HUES48 (cell line): ENCODE data around the gene CSF1.

Experiments
- H3K27ac ChIP-seq: one replicate; pipeline ENCODE4 v1.7.0; 2013; ENCODE audit warnings: low read depth, low read length, inconsistent platforms
- H3K27me3 ChIP-seq: 2 replicates; pipeline ENCODE4 v1.6.1; 2013; ENCODE audit warnings: mild to moderate bottlenecking, low read length; ENCODE audit not compliant: control insufficient read depth, insufficient read depth
- H3K36me3 ChIP-seq: 2 replicates; pipeline ENCODE4 v1.6.1; 2013; ENCODE audit warnings: low read length; ENCODE audit not compliant: control insufficient read depth, insufficient read depth
- H3K4me1 ChIP-seq: 2 replicates; pipeline ENCODE4 v1.6.1; 2013; ENCODE audit warnings: mild to moderate bottlenecking, low read length; ENCODE audit not compliant: control insufficient read depth, insufficient read depth
- H3K4me3 ChIP-seq: 2 replicates; pipeline ENCODE4 v1.5.1; 2013; ENCODE audit warnings: mild to moderate bottlenecking, low read depth, low read length
- H3K9ac ChIP-seq: 2 replicates; pipeline ENCODE4 v1.6.1; 2013; ENCODE audit warnings: mild to moderate bottlenecking, low read depth, low read length, moderate library complexity
- H3K9me3 ChIP-seq: 2 replicates; pipeline ENCODE4 v1.6.1; 2013; ENCODE audit warnings: low read length; ENCODE audit not compliant: control insufficient read depth, insufficient read depth

The CSF1 gene

DNA sequence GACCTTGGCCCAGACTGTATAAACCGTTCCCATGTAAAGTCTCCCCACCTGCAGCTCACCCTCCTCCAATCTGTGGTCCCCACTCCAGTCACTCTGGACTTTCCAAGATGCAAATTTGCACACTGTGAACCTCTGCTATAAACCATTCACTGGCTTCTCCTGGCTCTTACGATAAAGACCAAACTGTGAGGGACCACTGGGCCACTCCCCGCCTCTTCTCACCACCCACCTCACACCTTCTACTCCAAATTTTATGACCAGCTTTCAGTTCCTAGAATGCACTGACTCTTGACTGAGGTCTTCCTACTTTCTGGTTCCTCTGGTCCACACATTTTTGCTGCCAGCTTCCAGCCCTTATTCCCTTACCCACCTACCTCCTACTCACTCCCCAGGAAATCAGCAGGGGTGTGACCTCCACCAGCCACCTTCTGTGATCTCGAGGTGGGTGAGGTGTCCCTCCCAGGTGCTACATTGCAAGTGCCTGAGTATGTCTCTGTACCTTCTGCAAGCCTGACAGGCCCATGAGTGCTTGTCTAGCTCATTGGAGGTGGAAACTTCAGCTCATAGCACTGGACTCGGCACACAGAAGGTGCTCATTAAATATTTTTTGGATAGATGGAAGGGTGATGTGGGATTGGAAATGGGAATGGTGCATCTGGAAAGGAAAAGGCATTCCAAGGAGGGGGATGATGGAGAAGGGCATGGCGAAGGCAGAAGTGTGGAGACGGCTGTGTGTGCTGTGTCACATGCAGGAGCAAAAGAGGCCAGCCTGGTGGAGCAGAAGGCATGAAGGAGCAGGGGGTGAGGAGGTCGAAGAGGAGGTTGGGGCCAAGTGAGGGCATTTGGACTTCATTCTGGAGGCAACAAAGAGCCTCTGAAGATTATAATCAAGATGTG lies 15.6 kb upstream of the CSF1 start:
- Histone ChIP-seq H3K27ac (no peak overlapping the region), H3K9me3 (no peaks in the 10 kb centered on the region), H3K36me3 (no peaks in the 10 kb centered on the region), H3K27me3 (no peaks in the 10 kb centered on the region), H3K9ac (no peak overlapping the region), H3K4me1 (peaks cover 6% of the 10 kb centered on the region; the same call in 1 of the 2 replicates), H3K4me3 (no peak overlapping the region)

DNA sequence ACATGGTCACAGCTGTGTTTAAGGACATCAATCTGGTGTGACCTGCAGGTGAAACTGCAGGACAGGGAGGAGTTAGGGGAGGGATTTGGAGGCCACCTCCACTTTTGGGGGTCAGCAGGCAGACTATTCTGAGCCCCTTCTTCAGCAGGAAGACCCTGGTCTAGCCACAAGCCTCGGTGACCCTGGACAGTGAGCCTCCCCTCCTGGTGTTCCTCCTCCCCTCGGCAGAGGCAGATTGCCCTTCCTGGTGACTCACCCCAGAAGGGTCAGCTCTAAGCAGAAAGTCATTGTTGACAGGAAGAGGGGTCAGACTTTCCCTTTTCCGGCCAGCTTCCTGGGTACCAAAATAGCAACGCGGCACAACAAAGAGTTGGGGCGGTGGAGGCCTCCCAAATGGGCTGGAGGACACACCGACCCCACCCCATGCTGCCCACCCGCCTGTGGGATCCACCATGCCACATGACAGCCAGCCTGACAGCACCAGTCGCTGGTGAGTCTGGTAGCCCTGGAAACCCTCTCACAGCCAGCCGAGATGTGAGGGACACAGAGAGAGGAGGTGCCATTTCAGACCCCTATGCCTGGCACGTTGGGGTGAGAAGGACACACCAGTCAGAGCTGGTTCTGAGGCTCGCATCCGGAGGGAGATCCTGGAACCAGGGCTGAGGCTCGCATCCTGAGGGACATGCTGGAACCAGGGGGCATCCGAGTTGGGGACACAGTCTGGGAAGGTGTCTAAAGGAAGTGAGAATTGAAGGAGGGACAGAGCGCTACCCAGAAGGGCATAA lies 14.7 kb upstream of the CSF1 start:
- Histone ChIP-seq H3K27me3 (no peaks in the 10 kb centered on the region), H3K4me3 (no peak overlapping the region), H3K9ac (no peak overlapping the region), H3K36me3 (no peaks in the 10 kb centered on the region), H3K9me3 (no peaks in the 10 kb centered on the region), H3K4me1 (peaks cover 6% of the 10 kb centered on the region; the same call in 1 of the 2 replicates), H3K27ac (no peak overlapping the region)

DNA sequence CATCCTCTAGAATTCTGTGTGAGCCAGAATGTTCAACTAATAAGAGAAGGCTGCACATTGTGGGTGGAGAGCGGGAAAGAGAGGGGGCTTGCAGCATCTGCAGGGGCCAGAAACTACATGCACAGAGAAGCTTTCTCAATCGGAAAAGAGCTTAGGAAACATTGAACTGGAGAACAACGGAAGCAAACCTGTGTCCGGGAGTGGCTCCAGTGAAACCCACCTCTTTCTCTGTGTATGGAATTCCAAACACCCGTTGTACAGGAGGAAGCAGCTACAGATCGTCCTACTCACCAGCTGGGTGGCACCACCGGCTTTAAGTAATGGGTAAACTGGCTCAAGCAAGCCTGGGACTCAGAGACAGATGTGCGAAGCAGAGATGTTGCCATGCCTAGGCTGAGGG lies 14.0 kb upstream of the CSF1 start:
- no peaks in the 10 kb centered on the region for H3K36me3 ChIP-seq
- peaks cover 6% of the 10 kb centered on the region; the same call in 1 of the 2 replicates for H3K4me1 ChIP-seq
- H3K27me3 ChIP-seq: no peaks in the 10 kb centered on the region
- H3K9me3 ChIP-seq: no peaks in the 10 kb centered on the region
- no peak overlapping the region for H3K4me3 ChIP-seq
- no peak overlapping the region for H3K27ac ChIP-seq
- no peak overlapping the region for H3K9ac ChIP-seq

DNA sequence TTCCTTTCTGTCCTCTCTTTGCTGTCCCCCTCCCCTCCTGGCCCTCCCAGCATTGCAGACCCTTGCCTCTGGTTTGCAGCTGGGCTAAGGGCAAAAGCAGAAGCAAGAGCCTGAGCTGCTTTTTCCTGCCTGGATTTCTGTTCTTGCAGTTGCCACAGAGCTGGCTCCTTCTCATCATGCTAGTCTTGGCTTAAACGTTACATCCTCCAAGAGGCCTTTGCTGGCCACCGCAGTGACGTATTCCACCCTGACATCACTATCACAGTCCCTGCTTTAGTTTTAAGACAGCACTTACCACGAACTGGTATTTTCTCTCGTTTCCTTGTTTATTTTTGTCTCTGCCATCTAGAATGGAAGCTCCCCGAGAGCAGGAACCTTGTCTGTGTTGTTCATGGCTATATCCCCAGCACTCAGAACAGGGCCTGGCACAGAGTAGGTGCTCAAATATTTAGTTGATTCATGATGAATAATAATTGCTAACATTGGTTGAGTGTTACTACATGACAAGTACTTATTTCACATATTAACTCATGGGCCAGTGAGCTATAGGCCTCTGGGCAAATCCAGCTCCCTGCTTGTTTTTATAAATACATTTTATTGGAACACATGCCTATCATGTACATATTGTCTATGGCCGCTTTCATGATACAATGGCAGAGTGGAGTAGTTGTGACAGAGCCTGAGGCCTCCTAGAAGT lies 13.2 kb upstream of the CSF1 start:
- Histone ChIP-seq H3K27me3 (no peaks in the 10 kb centered on the region), H3K27ac (no peak overlapping the region), H3K9ac (no peak overlapping the region), H3K4me3 (no peak overlapping the region), H3K9me3 (no peaks in the 10 kb centered on the region), H3K4me1 (peaks cover 4% of the 10 kb centered on the region; the same call in 1 of the 2 replicates), H3K36me3 (no peaks in the 10 kb centered on the region)

DNA sequence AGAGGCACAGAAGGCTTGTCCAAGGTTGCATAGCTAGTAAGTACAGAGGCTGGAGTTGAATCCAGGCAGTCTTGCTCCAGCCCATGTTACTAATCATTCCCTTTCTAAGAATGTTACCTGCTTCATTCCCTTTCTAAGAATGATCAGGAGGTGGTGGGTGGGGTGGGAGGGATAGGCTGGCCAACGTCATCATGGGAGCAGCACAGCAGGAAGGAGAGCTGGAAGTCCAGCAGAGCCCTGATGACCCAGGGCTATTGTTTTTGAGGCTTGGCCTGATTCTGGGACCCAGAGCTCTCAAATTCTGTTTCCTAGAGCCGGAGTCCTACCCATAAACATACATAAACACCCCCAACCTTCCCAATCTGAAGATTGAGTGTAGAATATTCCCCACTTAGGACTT lies 11.8 kb upstream of the CSF1 start:
- Histone ChIP-seq H3K9ac (no peak overlapping the region), H3K4me3 (no peak overlapping the region), H3K27ac (no peak overlapping the region), H3K36me3 (no peaks in the 10 kb centered on the region), H3K4me1 (no peaks in the 10 kb centered on the region), H3K9me3 (no peaks in the 10 kb centered on the region), H3K27me3 (no peaks in the 10 kb centered on the region)

DNA sequence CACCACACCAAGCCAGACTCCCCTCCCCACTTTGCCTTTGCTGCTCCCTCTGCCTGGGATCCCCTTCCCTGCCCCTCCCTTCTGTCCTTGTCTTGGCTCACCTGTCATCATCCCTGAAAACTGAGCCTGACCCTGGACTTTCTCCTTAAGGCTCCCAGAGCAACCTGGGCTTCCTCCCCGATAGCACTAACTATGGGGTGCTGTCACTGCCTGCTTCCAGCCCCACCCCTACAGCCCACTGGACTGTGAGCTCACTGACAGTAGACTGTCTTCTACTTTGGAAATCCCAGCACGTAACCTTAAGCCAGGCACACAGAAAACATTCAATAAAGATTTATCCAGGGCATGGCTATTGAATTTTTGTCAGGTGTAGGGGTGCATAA lies 9.5 kb upstream of the CSF1 start:
- H3K4me1 ChIP-seq: no peaks in the 10 kb centered on the region
- H3K27ac ChIP-seq: no peak overlapping the region

DNA sequence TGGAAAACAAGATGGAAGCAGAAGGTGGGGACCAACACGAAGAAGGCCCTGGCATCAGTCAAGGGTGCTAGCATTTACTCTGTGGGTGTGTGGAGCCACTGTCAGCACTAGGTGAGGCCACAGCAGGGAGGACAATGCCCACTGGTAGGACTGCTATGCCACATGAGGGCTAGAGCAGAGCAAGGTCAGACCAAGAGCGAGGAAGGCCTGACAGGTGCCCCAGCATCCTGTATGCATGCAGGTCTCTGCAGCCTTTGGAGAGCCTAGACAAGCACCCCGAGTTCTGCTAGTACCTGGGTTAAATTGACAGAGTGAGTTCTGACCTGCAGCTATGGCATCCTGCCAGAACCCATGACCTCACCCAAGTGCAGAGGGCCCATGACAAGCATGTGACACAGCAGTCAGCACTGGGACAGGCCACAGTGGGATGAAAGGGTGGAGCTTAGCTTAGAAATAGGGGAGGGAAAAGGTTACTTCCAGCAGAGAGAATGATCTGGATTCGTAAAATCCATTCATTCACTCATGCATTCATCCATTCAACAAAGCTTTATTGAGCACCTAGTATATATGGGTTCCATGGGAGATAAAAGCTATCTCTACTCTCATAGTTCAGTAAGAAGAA lies 9.0 kb upstream of the CSF1 start:
- Histone ChIP-seq H3K4me3 (no peak overlapping the region), H3K4me1 (no peaks in the 10 kb centered on the region), H3K36me3 (no peaks in the 10 kb centered on the region), H3K9ac (no peak overlapping the region), H3K27ac (no peak overlapping the region), H3K9me3 (no peaks in the 10 kb centered on the region), H3K27me3 (peaks cover 6% of the 10 kb centered on the region; the same call in 1 of the 2 replicates)

More for the DNA sequence above, 9.5 kb upstream of the CSF1 start:
- H3K9me3 ChIP-seq: no peaks in the 10 kb centered on the region
- H3K36me3 ChIP-seq: no peaks in the 10 kb centered on the region
- H3K9ac ChIP-seq: no peak overlapping the region
- H3K4me3 ChIP-seq: no peak overlapping the region
- peaks cover 1% of the 10 kb centered on the region; the same call in 1 of the 2 replicates for H3K27me3 ChIP-seq

DNA sequence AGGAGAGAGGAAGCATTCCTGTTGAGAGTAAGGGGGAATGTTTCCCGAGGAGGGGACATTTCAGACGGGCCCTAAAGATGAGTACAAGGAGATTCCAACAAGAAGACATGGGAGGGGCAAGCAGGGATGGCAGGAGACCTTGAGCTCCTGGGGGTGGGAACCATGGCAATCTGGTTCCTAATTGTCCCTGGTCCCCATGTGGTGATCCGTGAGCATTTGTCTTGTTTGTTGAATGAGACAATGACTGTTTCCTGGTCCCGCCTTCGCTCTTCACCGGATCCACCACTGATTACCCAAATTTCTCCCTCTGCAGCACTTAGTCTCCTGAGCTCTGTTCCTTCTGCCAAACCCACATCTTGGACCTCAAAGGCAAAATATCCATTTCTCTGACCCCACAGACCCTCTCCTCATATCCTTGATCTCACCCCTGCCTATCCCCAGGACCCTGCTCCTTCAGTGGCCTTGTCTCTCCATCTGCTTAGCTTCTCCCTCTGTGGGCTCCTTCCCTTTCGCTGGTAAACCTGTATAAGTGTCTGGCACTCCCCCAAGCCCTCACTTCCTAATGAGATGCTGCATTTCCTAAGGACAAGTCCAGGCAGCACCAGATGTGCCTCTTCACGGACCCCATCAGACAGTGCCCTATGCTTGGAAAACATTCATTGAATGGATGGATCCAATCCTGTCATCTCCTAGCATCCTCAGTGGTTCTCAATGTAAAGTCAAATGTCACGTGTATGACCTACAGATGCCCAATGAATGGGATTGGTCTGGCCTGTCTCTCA lies 8.3 kb upstream of the CSF1 start:
- Histone ChIP-seq H3K27ac (no peak overlapping the region), H3K27me3 (peaks cover 13% of the 10 kb centered on the region), H3K4me3 (no peak overlapping the region), H3K9ac (no peak overlapping the region), H3K4me1 (no peaks in the 10 kb centered on the region), H3K9me3 (no peaks in the 10 kb centered on the region), H3K36me3 (no peaks in the 10 kb centered on the region)

DNA sequence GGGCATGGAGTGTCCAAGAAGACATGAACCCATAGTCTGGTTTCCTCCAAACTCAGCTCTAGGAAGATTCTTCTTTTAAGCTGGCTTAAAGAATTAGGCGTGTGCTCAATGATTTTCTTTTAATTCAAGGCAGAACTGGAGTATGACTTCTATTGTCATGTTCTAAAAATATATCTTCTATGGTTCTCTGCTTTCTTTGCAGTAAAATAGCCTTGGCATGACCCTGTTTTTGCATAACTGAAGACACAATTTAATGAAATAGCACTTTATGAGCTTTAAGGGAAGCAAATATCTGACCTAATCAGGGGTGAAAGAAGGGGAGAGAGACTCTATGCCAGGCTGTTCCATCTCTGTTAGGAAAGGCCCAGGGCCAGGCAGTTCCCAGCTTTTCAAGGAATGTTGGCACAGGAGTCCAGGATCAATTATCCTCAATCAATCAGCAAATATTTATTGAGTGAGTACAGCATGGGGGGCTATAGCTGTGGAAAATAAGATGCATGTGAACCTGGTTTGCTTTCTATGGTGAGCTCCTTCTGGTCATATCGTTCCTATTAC lies 7.2 kb upstream of the CSF1 start:
- no peaks in the 10 kb centered on the region for H3K36me3 ChIP-seq
- H3K4me1 ChIP-seq: no peaks in the 10 kb centered on the region
- no peaks in the 10 kb centered on the region for H3K9me3 ChIP-seq
- H3K4me3 ChIP-seq: no peak overlapping the region
- H3K9ac ChIP-seq: no peak overlapping the region
- peaks cover 23% of the 10 kb centered on the region for H3K27me3 ChIP-seq
- no peak overlapping the region for H3K27ac ChIP-seq
